ENCODE data around the gene RNASE2. TPM values are rescaled to one million over a fixed set of nuclear protein-coding genes. Genes with fewer than 3 reads are reported as not detected.
"Not testable (repeated sequence)": the region's sequence is repeated elsewhere in the genome, so short reads cannot be mapped to it uniquely, and the experiment has no call there.

Gene RNASE2
- total and polyA plus RNA-seq, 3 donors from 2014 or later, result 0.65 TPM; not detected in 2

DNA sequence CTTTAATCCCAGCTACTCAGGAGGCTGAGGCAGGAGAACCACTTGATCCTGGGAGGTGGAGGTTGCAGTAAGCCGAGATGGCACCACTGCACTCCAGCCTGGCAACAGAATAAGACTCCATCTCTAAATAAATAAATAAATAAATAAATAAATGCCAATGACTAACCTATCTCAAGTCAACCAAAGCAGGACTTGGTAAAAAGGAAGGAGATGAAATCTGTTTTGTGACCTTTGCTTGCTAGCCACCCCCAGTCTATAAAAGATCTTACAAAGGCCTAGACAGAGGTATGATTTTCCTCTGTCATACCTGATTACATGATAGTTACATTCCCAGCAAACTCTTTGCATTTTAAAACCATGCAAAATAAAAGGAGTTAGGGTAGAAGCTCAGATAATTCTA is 21.0 kb downstream of the RNASE2 start:
- no peaks in the 10 kb centered on the region for H3K27me3 ChIP-seq
- whole genome bisulfite sequencing, 2 donors, result 89 to 100% methylated on average over 1 of the region's 1 CpG
- H3K36me3 ChIP-seq (ENCODE audit: low read depth, missing control alignments), result no peaks in the 10 kb centered on the region
- no peaks in the 10 kb centered on the region for H3K9me3 ChIP-seq
- TF ChIP-seq CTCF (IDR thresholded peaks at IDR 0.05), result no peak
- no peak for TF ChIP-seq POLR2A (IDR thresholded peaks at IDR 0.05)
- H3K4me1 ChIP-seq, result peaks cover 5% of the 10 kb centered on the region
- intact Hi-C loops (cut with DNase I; ENCODE audit: low total_unique reads), result no loop called here
- no peak overlapping the region for H3K27ac ChIP-seq
- no peak overlapping the region for H3K4me3 ChIP-seq
- DNase-seq, result no peak

DNA sequence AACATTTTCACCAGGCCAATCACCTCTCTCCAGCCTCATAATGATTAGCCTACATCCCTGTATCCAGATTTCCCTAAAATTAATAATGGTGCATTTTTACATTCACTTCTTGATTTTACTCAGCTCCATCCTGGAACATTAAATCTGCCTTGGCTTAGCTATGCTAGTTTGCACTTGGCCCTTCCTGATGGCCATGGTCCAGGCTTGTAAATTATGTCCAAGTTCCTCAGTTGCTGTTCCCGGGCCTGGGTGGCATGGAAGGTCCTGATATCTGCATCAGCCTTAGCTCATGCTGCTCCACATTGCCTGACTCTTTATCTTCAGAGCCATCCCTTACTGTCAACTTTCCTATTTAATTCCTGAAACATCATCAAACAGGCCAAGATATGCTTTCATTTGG is 23.4 kb downstream of the RNASE2 start:
- H3K9me3 ChIP-seq, result no peaks in the 10 kb centered on the region
- no peak overlapping the region for H3K4me3 ChIP-seq
- intact Hi-C loops (cut with DNase I; ENCODE audit: low total_unique reads), result no loop called here
- DNase-seq, result no peak
- no peaks in the 10 kb centered on the region for H3K27me3 ChIP-seq
- TF ChIP-seq POLR2A (IDR thresholded peaks at IDR 0.05), result no peak
- no peak for TF ChIP-seq CTCF (IDR thresholded peaks at IDR 0.05)
- no peak overlapping the region for H3K27ac ChIP-seq
- H3K4me1 ChIP-seq, result no peaks in the 10 kb centered on the region
- H3K36me3 ChIP-seq (ENCODE audit: low read depth, missing control alignments), result no peaks in the 10 kb centered on the region
- 64 to 65% methylated on average over 1 of the region's 1 CpG for WGBS, 2 donors

GRCh38 chr14:20980906-20981305 is 25.6 kb downstream of the RNASE2 start:
- 67 to 80% methylated on average over 1 of the region's 1 CpG for WGBS, 2 donors
- Histone ChIP-seq H3K27me3 (no peaks in the 10 kb centered on the region), H3K4me3 (no peak overlapping the region), H3K36me3 (ENCODE audit: low read depth, missing control alignments) (no peaks in the 10 kb centered on the region), H3K9me3 (no peaks in the 10 kb centered on the region), H3K4me1 (no peaks in the 10 kb centered on the region), H3K27ac (no peak overlapping the region)
- no peak for DNase-seq
- TF ChIP-seq CTCF (IDR thresholded peaks at IDR 0.05) (no peak), POLR2A (IDR thresholded peaks at IDR 0.05) (no peak)
- intact Hi-C loops (cut with DNase I; ENCODE audit: low total_unique reads), result no loop called here

DNA sequence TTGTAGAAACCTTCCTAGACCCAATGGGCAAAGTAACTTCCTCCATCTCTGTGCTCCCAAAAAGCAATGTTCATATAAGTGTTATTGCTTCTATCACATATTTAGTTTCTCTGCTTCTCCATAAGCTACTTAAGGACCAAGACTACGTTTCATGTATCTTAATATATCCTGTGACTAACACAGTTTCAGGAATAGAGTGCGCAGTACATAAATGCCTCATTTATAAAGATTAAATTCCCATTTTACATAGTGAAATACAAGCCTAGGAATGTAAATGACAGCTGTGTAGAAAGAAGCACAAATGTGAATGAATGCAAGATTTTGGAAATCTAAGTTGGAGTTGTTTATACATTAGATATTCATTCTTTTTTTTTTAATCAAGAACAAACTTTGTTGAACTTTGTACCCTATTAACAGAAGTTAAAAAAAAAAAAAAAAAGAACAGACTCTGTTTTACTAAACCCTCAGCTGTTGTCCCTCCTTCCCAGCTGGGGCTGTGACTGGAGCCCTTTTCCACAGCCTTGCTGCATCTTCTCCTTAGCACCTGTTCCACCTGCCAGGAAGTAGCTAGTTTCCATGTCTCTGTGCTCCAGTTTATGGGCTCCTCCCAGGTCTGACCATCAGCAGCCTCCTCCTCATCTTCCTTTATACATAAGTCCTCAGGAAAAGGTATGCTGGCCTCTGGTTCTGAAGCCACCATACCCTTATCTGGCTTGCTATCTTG is 27.5 kb downstream of the RNASE2 start:
- Histone ChIP-seq H3K9me3 (no peaks in the 10 kb centered on the region), H3K4me1 (no peaks in the 10 kb centered on the region), H3K27ac (no peak overlapping the region), H3K4me3 (no peak overlapping the region), H3K27me3 (no peaks in the 10 kb centered on the region), H3K36me3 (ENCODE audit: low read depth, missing control alignments) (no peaks in the 10 kb centered on the region)
- DNase-seq, result no peak
- TF ChIP-seq POLR2A (IDR thresholded peaks at IDR 0.05), result no peak
- TF ChIP-seq CTCF (IDR thresholded peaks at IDR 0.05), result no peak
- intact Hi-C loops (cut with DNase I; ENCODE audit: low total_unique reads), result no loop called here
- 87% methylated on average over 2 of the region's 2 CpGs for WGBS, 2 donors

DNA sequence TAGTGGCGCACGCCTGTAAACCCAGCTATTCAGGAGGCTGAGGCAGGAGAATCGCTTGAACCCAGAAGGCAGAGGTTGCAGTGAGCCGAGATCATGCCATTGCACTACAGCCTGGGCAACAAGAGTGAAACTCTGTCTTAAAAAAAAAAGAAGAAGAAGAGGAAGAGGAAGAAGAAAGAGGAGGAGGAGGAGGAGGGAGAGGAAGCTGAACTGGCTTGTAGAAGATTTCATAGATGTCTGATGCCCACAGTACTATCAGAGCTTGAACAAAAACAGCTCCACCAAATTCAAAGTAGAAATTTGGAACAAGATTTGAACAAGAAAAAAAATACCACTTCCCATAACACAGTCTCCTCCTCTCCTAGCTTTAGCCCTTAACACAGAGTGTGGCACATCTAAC is 30.4 kb downstream of the RNASE2 start:
- H3K9me3 ChIP-seq; H3K27ac ChIP-seq; H3K4me1 ChIP-seq; H3K4me3 ChIP-seq; intact Hi-C loops (cut with DNase I; ENCODE audit: low total_unique reads); DNase-seq; H3K27me3 ChIP-seq; H3K36me3 ChIP-seq (ENCODE audit: low read depth, missing control alignments): not testable (repeated sequence)
- WGBS, 2 donors, result 85 to 93% methylated on average over 4 of the region's 4 CpGs
